AG09319 (cell line): ENCODE data around the gene FOSB.
A peak's percentile ranks its signal among the peaks of the same experiment; 100 is the strongest.

ENCODE experiments used
- DNase-seq: peaks from one replicate; pipeline ENCODE4 v3.0.0-alpha.2; 2010; ENCODE audit warnings: low read depth; ENCODE audit errors: extremely low read depth
- TF ChIP-seq, protein P1 (sequence below): IDR thresholded peaks from 2 replicates; pipeline ENCODE4 v1.5.1; 2011; ENCODE audit warnings: low read depth, mild to moderate bottlenecking, inconsistent platforms, low read length, moderate library complexity

FOSB gene

GRCh38 chr19:45489216-45489855, 21.5 kb downstream of the FOSB start:
- TF ChIP-seq, protein P1, sequence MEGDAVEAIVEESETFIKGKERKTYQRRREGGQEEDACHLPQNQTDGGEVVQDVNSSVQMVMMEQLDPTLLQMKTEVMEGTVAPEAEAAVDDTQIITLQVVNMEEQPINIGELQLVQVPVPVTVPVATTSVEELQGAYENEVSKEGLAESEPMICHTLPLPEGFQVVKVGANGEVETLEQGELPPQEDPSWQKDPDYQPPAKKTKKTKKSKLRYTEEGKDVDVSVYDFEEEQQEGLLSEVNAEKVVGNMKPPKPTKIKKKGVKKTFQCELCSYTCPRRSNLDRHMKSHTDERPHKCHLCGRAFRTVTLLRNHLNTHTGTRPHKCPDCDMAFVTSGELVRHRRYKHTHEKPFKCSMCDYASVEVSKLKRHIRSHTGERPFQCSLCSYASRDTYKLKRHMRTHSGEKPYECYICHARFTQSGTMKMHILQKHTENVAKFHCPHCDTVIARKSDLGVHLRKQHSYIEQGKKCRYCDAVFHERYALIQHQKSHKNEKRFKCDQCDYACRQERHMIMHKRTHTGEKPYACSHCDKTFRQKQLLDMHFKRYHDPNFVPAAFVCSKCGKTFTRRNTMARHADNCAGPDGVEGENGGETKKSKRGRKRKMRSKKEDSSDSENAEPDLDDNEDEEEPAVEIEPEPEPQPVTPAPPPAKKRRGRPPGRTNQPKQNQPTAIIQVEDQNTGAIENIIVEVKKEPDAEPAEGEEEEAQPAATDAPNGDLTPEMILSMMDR, result no peak
- no peak for DNase-seq

- no peak for DNase-seq
- TF ChIP-seq, protein P1, result no peak
Observed at GRCh38 chr19:45492137-45492626, 24.4 kb downstream of the FOSB start.

- TF ChIP-seq, protein P1, result no peak
- DNase-seq, result peak; percentile 39
Observed at GRCh38 chr19:45492627-45493470, 25.1 kb downstream of the FOSB start.

GRCh38 chr19:45494261-45494916, 26.6 kb downstream of the FOSB start:
- TF ChIP-seq, protein P1, result no peak
- DNase-seq, result no peak

DNA sequence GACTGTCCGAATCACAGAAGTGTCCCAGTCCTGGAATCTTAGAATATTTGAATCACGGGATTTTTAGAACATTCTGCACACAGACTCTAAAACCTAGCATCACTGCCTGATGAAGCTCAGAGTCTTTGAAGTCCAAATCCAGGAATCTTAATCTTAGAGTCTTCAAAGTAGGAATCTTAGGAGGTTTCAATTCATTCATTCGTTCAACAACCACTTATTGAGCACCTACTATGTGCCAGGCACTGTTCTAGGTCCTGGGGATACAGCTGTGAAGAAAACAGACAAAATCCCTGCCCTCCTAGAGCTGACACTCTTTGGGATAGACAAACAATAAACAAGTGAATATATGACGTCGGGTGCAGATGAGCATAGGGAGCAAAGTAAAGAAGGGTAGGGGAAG, 27.4 kb downstream of the FOSB start:
- no peak for DNase-seq
- TF ChIP-seq, protein P1, result no peak

DNA sequence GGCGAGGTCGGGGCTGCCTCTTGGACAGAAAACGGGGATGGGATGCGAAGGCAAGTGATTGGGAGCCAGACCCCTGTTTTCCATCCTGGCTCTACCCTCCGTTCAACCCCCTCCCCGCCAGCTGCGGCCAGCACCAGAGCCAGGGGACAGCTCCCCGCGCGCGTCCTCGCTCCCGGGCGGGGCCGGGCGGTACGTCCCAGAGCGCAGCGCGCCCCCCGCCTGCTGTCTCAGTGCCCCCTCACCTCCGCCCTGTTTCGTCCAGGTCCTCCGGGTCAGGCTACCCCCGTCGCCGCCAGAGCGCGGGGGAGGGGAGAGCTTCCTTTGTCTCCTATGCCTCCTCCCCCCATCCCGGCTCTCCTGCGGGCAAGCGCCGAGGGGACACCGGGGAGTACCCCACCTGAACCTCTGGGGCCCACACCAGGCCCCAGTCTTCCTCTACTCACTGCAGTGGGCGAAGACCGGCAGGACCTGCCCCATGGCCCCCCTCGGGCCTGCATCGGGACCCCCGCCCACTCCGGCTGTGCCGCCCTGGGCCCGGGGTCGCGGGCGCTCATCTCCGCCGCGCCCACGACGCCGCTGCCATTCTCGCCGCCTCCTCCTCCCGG, 28.7 kb downstream of the FOSB start:
- TF ChIP-seq, protein P1, result no peak
- DNase-seq, result no peak
